GM12891 (cell line): ENCODE data around the gene WFDC1.

Experiments
- DNase-seq: peaks from one replicate; pipeline ENCODE4 v3.0.0; 2011; ENCODE audit warnings: low spot score; ENCODE audit not compliant: insufficient read length
- FAIRE-seq: peaks from 2 replicates; lab custom pipeline; 2011; peaks lifted over from hg19 to GRCh38; lab: Jason Lieb, UNC
- PAX5 ChIP-seq: IDR thresholded peaks from 2 replicates; pipeline ENCODE4 v1.6.1; 2011; ENCODE audit warnings: low read length, moderate library complexity, mild to moderate bottlenecking; ENCODE audit not compliant: insufficient read depth, severe bottlenecking
- POLR2A ChIP-seq: IDR thresholded peaks from 2 replicates; pipeline ENCODE4 v1.6.1; 2011; ENCODE audit warnings: low read depth, low read length, control low read depth
- POLR2AphosphoS5 ChIP-seq: IDR thresholded peaks from 2 replicates; pipeline ENCODE4 v1.6.1; 2011; ENCODE audit warnings: low read depth, low read length, control low read depth
- POU2F2 ChIP-seq: IDR thresholded peaks from 2 replicates; pipeline ENCODE4 v1.6.1; 2011; ENCODE audit warnings: low read depth, mild to moderate bottlenecking, control low read depth, low read length, moderate library complexity
- SPI1 ChIP-seq: IDR thresholded peaks from 2 replicates; pipeline ENCODE4 v1.6.1; 2011; ENCODE audit warnings: low read depth, low read length, control low read depth
- TAF1 ChIP-seq: IDR thresholded peaks from 2 replicates; pipeline ENCODE4 v1.6.1; 2011; ENCODE audit warnings: low read depth, low read length, control low read depth

Gene WFDC1

GRCh38 chr16:84321932-84322331, 27.3 kb downstream of the WFDC1 start:
- no peak for TF ChIP-seq POLR2A
- TF ChIP-seq POLR2AphosphoS5 = no peak
- TF ChIP-seq PAX5 = no peak
- TF ChIP-seq SPI1 = no peak
- TF ChIP-seq POU2F2 = no peak
- no peak for TF ChIP-seq TAF1
- DNase-seq = no peak
- FAIRE-seq = no peak

DNA sequence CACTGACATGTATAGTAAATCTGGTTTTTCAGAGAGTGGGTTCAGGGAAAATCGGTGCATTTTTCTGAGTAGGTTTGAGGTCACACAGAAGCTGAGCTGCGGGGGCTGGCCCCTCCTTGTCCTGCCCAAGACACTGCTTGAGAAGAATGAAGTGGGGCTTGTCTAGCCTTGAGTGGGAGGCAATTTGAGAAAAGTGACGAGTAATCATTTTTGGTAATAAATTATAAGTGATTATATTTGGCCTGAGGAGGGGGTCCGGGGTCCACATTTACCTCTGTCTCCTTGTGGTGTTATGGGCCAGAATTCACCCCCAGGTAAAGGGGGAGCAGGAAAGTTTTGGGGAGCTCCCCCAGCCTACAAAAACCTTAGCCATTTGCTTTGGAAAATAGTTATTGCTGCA, 28.1 kb downstream of the WFDC1 start:
- FAIRE-seq = no peak
- TF ChIP-seq POLR2A (no peak), POU2F2 (no peak), SPI1 (no peak), PAX5 (no peak), TAF1 (no peak), POLR2AphosphoS5 (no peak)

DNA sequence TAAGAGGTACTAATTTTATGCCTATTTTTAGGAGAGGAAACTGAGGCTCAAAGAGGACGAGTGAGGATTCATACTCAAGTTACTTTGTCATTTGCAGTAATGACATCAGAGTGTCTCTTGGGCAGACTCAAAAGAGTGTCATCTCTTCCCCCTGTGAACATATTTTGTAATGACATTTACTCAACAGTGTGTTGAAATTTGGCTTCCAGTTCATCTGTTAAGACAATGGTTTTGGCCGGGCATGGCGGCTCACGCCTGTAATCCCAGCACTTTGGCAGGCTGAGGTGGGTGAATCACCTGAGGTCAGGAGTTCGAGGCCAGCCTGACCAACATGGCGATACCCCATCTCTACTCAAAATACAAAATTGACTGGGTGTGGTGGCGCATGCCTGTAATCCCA, 28.9 kb downstream of the WFDC1 start:
- DNase-seq (no peak), FAIRE-seq (no peak)
- TF ChIP-seq POLR2A (no peak), PAX5 (no peak), POLR2AphosphoS5 (no peak), POU2F2 (no peak), SPI1 (no peak), TAF1 (no peak)

More for the DNA sequence above, 28.1 kb downstream of the WFDC1 start:
- DNase-seq = no peak

DNA sequence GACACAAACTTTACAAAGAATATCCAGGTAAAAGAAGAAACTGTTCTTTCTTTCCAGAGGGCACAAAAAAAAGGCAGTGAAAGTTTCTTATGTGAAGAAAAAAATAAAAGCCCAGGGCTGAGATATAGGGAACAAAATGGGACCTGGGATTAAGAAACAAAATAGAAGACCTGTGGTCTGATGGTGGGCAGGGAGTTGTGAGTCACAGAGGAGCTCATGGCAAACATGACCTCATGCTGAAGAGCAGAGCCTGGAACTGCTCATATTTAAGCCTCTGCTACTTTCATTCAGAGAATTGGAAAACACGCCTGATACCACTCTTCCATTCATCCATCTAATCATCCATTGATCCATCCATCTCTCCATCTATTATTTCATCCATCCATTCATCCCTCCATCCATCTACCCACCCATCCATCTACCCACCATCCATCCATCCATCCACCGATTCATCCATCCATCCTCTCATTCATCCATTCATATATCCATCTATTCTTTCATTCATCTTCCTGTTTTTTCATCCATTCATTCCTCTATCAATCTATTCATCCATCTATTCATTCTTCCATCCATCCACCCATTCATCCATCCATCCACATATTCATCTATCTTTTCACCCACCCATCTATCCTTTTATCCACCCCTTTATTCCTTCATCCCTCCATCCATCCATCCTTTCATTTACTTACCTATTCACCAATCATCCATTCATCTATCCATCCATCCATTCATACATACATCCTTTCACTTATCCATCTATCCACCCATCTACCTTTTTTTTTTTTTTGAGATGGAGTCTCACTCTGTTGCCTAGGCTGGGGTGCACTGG, 30.0 kb downstream of the WFDC1 start:
- no peak for TF ChIP-seq POLR2A
- no peak for TF ChIP-seq PAX5
- TF ChIP-seq POU2F2 = no peak
- no peak for TF ChIP-seq TAF1
- TF ChIP-seq POLR2AphosphoS5 = no peak
- TF ChIP-seq SPI1 = no peak
- no peak for DNase-seq

GRCh38 chr16:84326545-84326944, 31.9 kb downstream of the WFDC1 start:
- TF ChIP-seq SPI1 = no peak
- TF ChIP-seq POU2F2 = no peak
- TF ChIP-seq TAF1 = no peak
- no peak for TF ChIP-seq POLR2AphosphoS5
- TF ChIP-seq POLR2A = no peak
- TF ChIP-seq PAX5 = no peak
- FAIRE-seq = no peak
- no peak for DNase-seq

More for the DNA sequence above, 30.0 kb downstream of the WFDC1 start:
- FAIRE-seq = no peak

- DNase-seq (no peak), FAIRE-seq (no peak)
- TF ChIP-seq POLR2A (no peak), POLR2AphosphoS5 (no peak), TAF1 (no peak), SPI1 (no peak), PAX5 (no peak), POU2F2 (no peak)
These were observed 33.3 kb downstream of the WFDC1 start for GRCh38 chr16:84327926-84328505.

- FAIRE-seq = no peak
- TF ChIP-seq POU2F2 = no peak
- TF ChIP-seq POLR2AphosphoS5 = no peak
- no peak for TF ChIP-seq SPI1
- no peak for TF ChIP-seq POLR2A
- TF ChIP-seq TAF1 = no peak
- no peak for TF ChIP-seq PAX5
These were observed 34.3 kb downstream of the WFDC1 start for GRCh38 chr16:84329016-84329415.

GRCh38 chr16:84329843-84330684, 35.4 kb downstream of the WFDC1 start:
- DNase-seq = no peak
- TF ChIP-seq POLR2AphosphoS5 (no peak), POU2F2 (no peak), PAX5 (no peak), POLR2A (no peak), TAF1 (no peak), SPI1 (no peak)
- no peak for FAIRE-seq

More at GRCh38 chr16:84329016-84329415, 34.3 kb downstream of the WFDC1 start:
- no peak for DNase-seq

- no peak for TF ChIP-seq SPI1
- TF ChIP-seq POU2F2 = no peak
- no peak for TF ChIP-seq POLR2AphosphoS5
- DNase-seq (no peak), FAIRE-seq (no peak)
These were observed 36.0 kb downstream of the WFDC1 start for GRCh38 chr16:84330685-84331050.
